G401 (cell line): ENCODE measurements around the gene SLC25A10. TPM values are rescaled to one million over a fixed set of nuclear protein-coding genes. Genes with fewer than 3 reads are reported as not detected.
A peak's percentile ranks its signal among the peaks of the same experiment; 100 is the strongest.
"Not testable (repeated sequence)": the region's sequence is repeated elsewhere in the genome, so short reads cannot be mapped to it uniquely, and the experiment has no call there.

Experiments used
- DNase-seq: peaks from one replicate; pipeline ENCODE4 v3.0.0-alpha.2; 2015; ENCODE audit warnings: low spot score
- in situ Hi-C: cut with HindIII; loops from 2 replicates; pipeline ENCODE4 v1.10.0; 2016; ENCODE audit warnings: low sequenced_read_pairs, mixed read lengths
- total RNA-seq: library from RNA; depleted of rRNA; stranded (reverse); fragments of >200 nt; shearing (Covaris generic); gene quantifications from 2 replicates; pipeline ENCODE4 v1.2.3, GENCODE V29; 2014; rRNA removed

SLC25A10 gene, protein sequence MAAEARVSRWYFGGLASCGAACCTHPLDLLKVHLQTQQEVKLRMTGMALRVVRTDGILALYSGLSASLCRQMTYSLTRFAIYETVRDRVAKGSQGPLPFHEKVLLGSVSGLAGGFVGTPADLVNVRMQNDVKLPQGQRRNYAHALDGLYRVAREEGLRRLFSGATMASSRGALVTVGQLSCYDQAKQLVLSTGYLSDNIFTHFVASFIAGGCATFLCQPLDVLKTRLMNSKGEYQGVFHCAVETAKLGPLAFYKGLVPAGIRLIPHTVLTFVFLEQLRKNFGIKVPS
- total RNA-seq, result 72.3 and 73.9 TPM in 2 replicates

DNA sequence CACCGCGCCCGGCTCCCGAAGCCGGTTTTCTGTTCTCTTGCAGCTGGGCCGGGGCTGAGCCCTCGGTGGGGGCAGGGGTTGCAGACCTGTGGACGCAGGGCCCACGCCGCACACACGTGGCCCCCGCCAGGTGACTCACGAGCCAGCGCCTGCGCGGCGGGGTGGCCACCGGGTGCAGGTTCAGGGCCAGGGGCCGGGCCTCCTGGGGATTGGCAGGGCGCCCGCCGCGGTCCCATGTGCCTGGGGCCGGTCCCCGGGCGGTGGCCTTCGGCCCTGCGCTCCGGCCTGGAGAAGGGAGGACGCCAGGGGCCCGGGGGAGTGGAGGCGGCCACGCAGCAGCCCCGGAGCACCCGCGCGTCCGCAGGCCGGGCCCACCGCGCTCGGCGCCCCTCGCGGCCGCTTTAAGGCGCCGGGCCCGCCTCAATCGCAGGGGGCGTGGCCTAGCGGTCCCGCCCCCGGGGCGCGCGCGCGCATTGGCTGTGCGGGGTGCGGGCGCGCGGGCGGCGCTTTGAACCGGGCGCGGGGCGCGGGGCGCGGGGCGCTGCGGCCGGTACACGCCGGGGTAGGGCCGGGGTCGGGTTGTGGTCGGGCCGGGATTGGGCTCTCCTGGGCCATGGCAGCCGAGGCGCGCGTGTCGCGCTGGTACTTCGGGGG lies at the start of gene SLC25A10:
TSS of gene SLC25A10 (plus strand) at position 471 of the 654 bp plus-strand sequence. CDS start at position 614, 143 bp downstream.
- in situ Hi-C loops, result no loop called here
- DNase-seq, result peak; percentile 68

DNA sequence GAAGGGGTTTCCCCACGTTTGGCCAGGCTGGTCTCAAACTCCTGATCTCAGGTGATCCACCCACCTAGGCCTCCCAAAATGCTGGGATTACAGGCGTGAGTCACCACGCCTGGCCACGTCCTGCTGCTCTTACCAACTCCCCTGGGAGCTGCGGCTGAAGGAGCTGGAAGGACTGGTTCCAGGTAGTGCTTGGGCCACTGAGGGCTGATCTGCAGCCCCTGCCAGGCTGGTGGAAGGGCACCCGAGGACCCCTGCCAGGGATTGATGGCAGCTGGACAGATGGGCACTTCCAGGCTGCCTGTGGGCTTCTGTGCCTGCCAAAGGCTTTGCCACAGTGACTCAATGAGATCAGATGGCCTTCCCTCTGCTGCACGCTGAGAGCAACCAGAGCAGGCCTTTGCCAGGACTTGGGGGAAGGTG lies 48.0 kb upstream of the SLC25A10 start:
- in situ Hi-C loops, result no loop called here
- no peak for DNase-seq

DNA sequence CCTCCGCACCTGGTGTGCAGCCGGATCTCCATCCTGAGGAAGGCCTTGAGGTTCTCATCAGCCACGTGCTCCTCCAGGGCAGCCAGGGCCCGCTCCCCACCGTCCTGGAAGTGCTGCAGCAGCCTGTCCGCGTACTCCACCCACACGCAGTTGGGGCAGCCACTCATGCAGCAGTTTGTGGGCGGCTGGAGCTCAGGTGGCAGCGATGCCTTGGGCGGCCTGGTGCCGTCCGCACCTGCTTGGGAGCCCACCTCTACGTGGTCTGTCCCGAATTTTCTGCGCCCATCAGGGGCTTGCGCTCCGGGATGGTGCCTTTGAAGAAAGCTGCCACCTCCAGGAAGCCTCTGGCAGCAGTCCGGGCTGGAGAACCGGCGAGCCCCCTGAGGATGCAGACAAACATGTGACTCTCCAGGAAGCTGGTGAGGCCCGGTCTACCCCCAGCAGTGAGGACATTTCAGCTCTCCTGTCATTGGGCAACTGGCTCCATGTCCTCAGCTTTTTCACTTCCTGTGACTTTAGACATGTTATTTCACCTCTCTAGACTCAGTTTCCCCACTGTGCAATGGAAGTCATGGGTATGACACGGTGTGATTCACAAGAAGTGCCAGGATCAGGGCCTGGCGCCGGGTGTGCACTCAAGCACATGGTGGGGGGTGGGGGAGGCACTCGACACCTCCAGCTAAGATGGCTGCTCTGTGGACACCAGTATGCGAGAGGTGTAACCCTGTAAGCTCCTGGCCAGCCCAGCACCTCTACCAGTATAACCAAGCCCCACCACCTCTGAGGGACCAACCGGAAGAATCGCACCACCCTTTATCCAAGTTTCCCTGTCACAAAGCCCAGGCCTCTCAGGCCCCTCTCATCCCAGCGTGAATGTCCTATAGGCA lies 46.6 kb upstream of the SLC25A10 start:
- in situ Hi-C loops, result no loop called here
- DNase-seq, result peak; percentile 17

DNA sequence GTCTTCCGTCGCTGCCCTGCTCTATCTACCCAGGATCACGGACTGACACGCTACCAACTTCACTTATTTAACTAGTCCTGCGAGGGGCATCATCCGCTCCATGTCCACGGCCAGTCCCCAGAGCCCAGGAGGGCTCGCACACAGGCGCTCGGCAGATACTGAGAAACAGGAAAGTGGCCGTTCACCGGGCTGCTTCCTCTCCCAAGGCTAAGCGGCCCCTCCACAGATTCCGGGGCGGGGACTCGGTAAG lies 46.1 kb upstream of the SLC25A10 start:
- DNase-seq, result no peak
- in situ Hi-C loops, result no loop called here

DNA sequence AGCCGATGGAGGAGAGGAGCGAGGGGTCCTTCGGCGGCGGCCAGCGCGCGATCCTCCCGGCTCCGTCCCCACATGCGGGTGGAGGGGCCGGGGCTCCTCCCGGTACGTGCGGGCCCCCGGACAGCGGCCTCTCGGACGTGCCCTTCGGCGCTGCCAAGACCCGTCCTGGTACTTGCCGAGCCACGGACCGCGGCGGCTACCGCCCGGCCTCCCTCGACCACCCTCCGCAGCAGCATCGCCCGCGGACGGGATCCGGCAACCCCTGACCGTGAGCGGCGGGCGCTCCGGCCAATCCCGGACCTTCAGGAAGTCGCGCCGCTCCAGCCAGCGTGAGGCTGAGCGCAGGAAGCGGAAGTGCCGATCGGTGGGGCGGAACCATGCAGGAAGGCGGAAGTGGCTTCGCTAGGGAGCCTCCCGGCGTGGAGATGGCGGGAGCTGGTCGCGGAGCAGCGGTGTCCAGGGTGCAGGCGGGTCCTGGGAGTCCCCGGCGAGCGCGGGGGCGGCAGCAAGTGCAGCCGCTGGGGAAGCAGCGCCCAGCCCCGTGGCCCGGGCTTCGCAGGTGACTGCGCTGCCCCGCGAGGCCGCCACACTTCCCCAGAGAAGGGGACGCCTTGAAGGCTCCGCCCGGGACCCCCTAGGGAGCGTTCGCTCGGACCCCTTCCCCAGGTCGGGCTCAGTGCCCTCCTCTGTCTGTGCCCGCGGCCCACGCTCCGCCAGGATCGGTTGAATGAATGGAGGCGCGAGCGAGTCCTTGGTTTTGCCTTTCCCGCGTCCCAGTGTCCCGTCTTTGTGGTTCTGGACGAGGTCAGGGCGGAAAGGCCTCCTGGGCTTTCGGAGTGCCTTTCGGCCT lies 45.5 kb upstream of the SLC25A10 start, which contains the start of the genes CCDC137 and OXLD1:
TSS of gene CCDC137 (plus strand) at position 396 of the 850 bp plus-strand sequence. CDS start at position 426, 30 bp downstream.
TSS of gene OXLD1 (minus strand) at position 264 of the 850 bp plus-strand sequence. CDS start at position 236, 28 bp downstream.
- DNase-seq, result peak; percentile 95
- in situ Hi-C loops, result no loop called here

DNA sequence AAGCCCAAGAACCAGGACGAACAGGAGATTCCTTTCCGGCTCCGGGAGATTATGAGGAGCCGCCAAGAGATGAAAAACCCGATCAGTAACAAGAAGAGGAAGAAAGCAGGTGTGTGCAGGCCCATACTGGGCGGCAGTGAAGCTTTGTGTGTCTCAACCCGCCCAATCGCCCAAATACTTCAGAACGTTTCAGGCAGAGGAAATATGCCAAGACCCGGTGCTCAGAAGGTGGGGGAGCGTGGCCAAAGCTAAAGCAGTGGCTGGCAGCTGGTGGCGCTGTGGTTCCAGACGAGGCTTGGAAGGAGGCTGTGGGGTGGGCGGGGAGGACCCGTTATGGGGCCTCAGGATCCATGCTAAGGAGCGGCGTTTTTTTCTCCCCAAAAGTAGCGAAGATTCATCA lies 44.3 kb upstream of the SLC25A10 start:
- in situ Hi-C loops, result no loop called here
- DNase-seq, result no peak

DNA sequence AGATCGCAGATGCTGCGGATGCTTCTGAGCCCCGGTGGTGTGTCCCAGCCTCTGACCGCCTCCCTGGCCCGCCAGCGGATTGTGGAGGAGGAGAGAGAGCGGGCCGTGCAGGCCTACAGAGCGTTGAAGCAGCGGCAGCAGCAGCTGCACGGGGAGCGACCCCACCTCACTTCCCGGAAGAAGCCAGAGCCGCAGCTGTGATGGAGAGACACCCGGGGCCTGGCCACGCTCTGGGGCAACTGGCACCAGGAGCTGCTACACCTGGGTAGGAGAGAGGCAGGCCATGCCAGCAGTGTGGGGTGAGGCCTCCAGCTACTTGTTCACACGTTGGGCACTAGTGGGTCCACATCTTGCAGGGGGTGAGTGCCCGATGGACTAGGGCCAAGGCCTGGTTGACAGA lies 39.6 kb upstream of the SLC25A10 start:
- DNase-seq, result no peak
- in situ Hi-C loops, result no loop called here

DNA sequence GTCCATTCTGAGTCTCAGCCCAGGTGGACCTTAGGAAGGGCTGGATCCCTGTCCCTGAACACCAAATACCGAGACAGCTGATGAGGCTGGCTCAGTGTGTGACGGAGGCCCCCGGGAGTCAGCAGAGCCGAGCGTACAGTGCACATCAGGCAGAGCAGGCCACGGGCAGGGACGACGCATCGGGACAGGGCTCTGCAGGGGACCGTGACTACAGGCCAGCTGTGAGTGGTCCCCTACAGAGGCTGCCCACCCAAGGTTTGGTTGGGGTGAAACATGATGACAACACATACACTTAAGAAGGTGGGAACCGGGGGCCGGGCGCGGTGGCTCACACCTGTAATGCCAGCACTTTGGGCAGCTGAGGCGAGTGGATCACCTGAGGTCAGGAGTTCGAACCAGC lies 39.1 kb upstream of the SLC25A10 start:
- no peak for DNase-seq
- in situ Hi-C loops, result no loop called here

DNA sequence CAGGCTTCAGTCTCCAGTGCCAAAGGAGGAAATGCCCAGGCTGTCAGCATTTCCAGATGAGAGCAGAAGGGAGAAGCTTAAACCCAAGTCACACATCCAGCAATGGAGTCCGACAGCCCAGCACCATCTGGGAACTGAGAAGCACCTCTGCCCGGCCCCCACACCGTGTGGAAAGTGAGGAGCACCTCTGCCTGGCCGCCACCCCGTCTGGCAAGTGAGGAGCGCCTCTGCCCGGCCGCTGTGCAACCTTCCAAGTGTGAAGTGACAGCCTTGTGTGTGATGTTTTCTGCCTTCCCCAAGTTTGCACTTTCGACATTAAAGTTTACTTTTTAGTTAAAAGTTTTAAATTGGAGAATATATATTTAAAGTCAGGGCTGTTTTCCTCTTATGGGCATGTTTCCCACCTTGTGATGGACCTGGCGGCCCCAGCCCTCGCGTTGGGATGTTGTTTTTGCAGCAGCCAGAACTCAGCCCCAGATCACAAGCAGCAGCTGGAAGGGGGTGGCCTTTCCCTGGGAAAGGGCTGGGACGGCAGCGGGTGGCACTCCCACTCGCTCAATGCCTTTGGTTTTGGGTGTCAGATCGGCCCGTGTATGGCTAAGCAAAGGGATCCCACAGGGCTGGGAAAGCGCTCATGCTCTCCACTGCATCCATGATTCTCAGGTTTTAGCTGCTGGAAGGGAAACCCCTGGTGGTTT lies 38.4 kb upstream of the SLC25A10 start:
- DNase-seq, result no peak
- in situ Hi-C loops, result no loop called here

DNA sequence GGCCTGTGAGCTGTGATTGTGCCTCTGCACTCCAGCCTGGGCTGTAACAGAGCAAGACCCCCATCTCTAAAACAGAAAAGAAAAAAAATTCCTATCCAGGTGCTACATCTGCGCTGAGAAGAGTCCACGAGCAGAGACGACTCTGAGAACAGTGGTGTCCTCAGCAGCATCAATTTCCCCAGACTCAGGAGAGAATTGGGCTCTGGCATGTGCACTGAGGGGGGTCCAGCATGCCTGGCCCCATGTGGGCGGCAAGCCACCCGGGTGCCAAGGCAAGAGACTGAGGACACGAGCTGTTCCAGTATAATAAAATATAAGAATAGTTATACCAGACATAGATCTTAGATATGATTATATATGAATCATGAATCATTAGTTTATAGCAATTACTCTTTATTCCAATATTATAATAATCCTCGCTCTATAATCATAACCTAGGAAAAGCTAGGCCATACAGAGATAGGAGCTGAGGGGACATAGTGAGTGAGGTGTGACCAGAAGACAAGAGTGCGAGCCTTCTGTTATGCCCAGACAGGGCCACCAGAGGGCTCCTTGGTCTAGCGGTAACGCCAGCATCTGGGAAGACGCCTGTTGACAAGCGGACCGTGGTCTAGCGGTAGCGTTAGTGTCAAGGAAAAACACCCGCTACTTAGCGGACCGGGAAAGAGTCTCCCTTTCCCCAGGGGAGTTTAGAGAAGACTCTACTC lies 36.4 kb upstream of the SLC25A10 start:
- in situ Hi-C loops, result not testable (repeated sequence)
- DNase-seq, result peak; percentile 72

DNA sequence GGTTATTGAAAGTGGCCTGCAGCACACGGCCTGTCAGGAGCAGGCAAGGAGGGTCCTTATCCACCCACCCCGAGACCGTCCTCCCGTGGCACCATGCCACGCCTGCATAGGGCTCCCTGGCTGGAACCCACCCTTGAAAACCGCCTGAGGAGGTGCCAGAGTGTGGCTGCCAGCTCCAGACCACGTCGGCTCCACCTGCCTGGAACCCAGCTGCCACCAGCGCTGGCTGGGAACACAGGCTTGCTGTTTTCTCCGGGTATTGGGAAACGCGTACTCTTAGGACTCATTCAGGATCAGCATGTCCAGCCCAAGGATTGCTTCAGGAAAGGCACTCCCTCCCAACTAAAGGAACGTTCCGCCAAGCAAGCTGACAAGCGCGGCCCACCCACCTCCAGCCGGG lies 35.2 kb upstream of the SLC25A10 start:
- DNase-seq, result peak; percentile 36
- in situ Hi-C loops, result no loop called here

DNA sequence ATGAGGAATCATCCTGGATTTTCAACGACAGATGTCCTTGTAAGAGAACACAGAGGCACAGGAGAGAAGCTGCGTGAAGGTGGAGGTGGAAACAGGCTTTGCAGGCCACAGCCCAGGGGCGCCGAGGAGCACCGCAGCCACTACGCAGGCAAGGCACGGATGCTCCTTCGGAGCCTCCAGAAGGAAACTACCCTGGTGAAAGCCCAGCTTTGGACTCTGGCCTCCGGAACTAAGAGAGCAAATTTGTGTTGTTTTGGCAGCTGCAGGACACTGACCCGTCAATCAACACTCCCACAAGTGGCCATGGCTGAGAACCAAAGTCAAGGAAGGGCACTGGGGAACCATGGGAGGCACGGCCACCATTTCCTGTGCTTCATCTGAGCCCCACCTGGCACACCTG lies 31.9 kb upstream of the SLC25A10 start:
- in situ Hi-C loops, result no loop called here
- DNase-seq, result no peak

DNA sequence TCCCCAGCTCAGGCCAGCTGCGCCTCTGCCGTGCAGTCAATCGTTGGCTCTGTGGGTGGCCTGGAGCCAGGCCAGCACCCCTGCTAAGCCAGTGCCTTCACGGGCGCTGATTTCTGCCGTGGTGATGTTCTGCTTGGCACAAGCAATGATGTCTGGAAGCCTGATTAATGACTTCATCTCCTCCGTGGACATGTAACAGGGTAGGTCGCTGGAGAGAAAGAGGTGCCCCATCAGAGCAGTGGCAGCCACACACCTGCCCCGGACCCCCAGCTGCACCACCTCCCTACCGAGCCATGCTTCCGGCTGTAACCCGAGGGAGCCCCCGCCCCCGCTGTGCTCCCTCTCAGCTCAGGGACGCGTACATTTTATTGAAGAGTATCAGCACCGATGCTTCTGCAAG lies 30.4 kb upstream of the SLC25A10 start:
- in situ Hi-C loops, result no loop called here
- no peak for DNase-seq

DNA sequence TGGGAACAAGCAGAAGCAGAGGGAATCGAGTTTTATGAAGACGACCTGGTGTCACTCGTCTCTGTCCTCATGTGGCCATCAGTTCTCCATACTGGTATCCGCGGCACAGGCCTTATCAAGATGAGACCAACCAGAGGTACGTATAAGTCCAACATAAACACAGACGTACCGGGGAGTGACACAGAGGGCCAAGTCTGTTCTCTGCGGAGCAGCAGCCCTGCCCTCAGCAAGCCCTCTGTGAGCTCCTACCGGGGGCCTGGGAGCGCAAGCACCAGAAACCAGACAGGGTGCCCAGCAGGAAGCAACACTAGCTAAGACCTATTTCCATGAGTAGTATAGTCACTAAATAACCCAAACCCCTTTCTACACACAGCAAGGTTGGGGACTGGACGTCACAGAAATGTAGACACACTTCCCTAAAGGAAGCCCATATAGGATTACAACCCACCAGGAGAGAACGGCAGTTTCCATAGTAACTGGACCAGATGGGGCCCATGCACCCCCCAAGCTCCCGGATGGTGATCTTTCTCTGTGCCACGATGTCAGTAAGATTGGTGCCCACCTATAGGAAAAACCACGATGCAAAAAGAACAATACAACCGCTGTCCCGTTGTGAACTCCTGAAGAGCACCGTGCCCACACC lies 29.4 kb upstream of the SLC25A10 start:
- no peak for DNase-seq
- in situ Hi-C loops, result no loop called here

DNA sequence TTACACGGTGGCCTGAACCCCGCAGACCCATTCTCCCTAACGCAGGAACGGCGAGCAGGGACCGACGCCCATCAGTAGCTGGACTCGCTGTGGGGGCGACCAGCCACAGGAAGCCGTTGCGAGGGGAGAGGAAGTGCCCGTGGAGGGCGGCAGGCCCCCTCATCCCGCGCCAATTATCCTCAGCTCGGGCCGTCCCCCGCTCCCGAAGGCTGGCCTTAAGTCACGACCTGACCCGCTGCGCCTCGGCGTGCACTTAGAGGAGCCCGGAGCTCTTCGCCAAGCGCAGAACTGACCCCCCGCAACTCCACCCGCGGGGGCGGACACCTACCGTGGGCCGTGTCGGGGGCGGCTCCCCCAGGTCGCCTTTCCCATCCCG lies 28.9 kb upstream of the SLC25A10 start:
- in situ Hi-C loops, result no loop called here
- DNase-seq, result no peak

DNA sequence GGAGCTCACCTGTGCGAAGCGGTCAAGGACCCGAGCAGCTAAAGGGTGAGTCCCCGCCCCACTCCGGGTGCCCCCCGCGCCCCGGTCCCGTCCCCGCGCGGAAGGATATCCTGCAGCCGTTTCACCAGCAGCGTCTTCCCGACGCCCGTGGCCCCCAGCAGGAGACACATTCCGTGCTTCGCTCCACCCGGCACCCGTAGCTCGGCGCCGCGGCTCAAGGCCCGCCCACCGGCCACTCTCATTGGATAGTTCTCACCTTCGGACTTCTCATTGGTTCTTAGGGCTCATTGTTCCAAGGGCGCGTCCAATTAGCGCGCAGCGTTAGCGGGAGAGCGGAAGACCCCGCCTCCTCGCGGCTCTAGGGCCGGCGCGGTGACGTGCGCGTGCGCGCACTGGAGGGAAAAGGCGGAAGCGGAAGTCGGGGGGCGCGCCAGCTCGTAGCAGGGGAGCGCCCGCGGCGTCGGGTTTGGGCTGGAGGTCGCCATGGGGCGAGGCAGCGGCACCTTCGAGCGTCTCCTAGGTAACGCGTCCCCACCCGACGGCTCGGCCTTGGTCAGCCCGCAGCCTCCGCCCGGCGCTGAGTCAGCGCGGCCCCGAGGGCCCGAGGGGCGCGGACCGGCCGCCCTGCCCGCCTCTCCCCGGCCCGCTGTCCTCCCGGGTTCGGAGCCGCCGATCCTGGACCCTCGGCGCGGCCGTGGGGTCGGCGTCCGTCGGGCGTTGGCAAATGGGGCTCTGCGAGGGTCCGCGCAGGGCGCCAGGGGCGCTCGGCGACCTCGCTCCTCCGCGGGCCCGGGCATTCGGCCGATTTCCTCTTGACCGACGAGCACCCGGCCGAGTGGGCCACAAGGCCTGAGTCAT lies 28.3 kb upstream of the SLC25A10 start, which contains the start of the genes ARL16 and HGS:
TSS of gene ARL16 (minus strand) at position 214 of the 858 bp plus-strand sequence. CDS start at position 170, 44 bp downstream.
TSS of gene HGS (plus strand) at position 428 of the 858 bp plus-strand sequence. CDS start at position 484, 56 bp downstream.
- in situ Hi-C loops, result no loop called here

More for the DNA sequence above, 28.3 kb upstream of the SLC25A10 start, which contains the start of the genes ARL16 and HGS:
- peak; percentile 98 for DNase-seq
